ENCODE measurements around the gene EHMT1.
"Not testable (repeated sequence)": the region's sequence is repeated elsewhere in the genome, so short reads cannot be mapped to it uniquely, and the experiment has no call there.

EHMT1 gene

GRCh38 chr9:137804908-137805630 is 186.3 kb downstream of the EHMT1 start (continued):
- TF ChIP-seq TSHZ2 (CRISPR knock-in tag; IDR thresholded peaks at IDR 0.05) = no peak
- no peak for TF ChIP-seq SNAI2 (CRISPR knock-in tag; IDR thresholded peaks at IDR 0.05)
- no peak for TF ChIP-seq CREB5 (CRISPR knock-in tag; IDR thresholded peaks at IDR 0.05; ENCODE audit: low read depth)
- TF ChIP-seq ZNF8 (CRISPR knock-in tag; IDR thresholded peaks at IDR 0.05) = no peak
- no peak for TF ChIP-seq CSDC2 (CRISPR knock-in tag; IDR thresholded peaks at IDR 0.05)

- no peak for ATAC-seq
- TF ChIP-seq ARNTL (CRISPR knock-in tag; IDR thresholded peaks at IDR 0.05; ENCODE audit: borderline replicate concordance, low read depth) (no peak), ESRRG (CRISPR knock-in tag; IDR thresholded peaks at IDR 0.05) (no peak), ZC3H10 (CRISPR knock-in tag; IDR thresholded peaks at IDR 0.05) (no peak), ZNF8 (CRISPR knock-in tag; IDR thresholded peaks at IDR 0.05) (no peak), ZFP30 (CRISPR knock-in tag; IDR thresholded peaks at IDR 0.05) (no peak), TOX (CRISPR knock-in tag; IDR thresholded peaks at IDR 0.05; ENCODE audit: borderline replicate concordance) (no peak), PPARA (CRISPR knock-in tag; IDR thresholded peaks at IDR 0.05; ENCODE audit: borderline replicate concordance) (no peak), CSDC2 (CRISPR knock-in tag; IDR thresholded peaks at IDR 0.05) (no peak)
These were observed 189.2 kb downstream of the EHMT1 start for GRCh38 chr9:137807721-137808703.

GRCh38 chr9:137809040-137809576 is 190.3 kb downstream of the EHMT1 start:
- ATAC-seq = no peak
- TF ChIP-seq CSRNP3 (CRISPR knock-in tag; IDR thresholded peaks at IDR 0.05) (no peak), CSDC2 (CRISPR knock-in tag; IDR thresholded peaks at IDR 0.05) (no peak), ARNTL (CRISPR knock-in tag; IDR thresholded peaks at IDR 0.05; ENCODE audit: borderline replicate concordance, low read depth) (no peak), SNAI2 (CRISPR knock-in tag; IDR thresholded peaks at IDR 0.05) (no peak), OSR1 (CRISPR knock-in tag; IDR thresholded peaks at IDR 0.05) (no peak), ZFP30 (CRISPR knock-in tag; IDR thresholded peaks at IDR 0.05) (no peak), ZC3H10 (CRISPR knock-in tag; IDR thresholded peaks at IDR 0.05) (no peak), TCF4 (CRISPR knock-in tag; IDR thresholded peaks at IDR 0.05; ENCODE audit: borderline replicate concordance) (no peak), POU6F1 (CRISPR knock-in tag; IDR thresholded peaks at IDR 0.05; ENCODE audit: borderline replicate concordance, low read depth) (no peak), GLIS3 (CRISPR knock-in tag; IDR thresholded peaks at IDR 0.05) (no peak), TSHZ2 (CRISPR knock-in tag; IDR thresholded peaks at IDR 0.05) (no peak)

- not testable (repeated sequence) for ATAC-seq
These were observed 191.1 kb downstream of the EHMT1 start for GRCh38 chr9:137809726-137810450.
